ENCODE results near the gene TNFRSF1B.

TNFRSF1B gene

DNA sequence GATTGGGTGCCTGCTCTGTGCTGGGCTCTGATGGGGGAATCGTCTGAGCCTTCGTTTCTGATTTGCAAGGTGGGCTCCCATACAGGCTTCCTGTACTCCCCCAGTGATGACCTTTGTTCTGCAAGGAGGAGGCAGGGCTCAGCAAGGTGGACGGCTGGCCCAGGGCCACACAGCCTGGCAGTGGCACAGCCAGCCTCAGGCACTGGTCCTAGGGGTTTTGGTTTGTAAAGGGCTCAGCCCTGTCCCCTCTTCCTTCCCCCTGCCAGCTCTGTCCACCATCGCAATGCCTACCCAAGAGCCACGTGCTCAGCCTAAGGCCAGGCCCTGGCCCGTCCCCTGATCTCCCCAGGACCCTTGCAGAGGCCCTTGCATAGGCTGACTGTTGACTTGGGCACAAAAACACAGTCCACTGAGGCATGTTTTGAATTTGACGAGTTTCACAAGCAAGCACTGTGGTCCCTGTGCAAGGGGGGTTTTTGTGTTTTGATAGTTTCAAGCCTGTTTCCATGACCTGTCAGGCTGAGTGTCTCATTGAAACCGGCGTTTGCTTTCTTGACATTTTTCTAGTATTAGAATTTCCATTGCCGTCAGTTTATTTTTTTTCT lies 39.5 kb upstream of the TNFRSF1B start:
- TF ChIP-seq, protein P1, sequence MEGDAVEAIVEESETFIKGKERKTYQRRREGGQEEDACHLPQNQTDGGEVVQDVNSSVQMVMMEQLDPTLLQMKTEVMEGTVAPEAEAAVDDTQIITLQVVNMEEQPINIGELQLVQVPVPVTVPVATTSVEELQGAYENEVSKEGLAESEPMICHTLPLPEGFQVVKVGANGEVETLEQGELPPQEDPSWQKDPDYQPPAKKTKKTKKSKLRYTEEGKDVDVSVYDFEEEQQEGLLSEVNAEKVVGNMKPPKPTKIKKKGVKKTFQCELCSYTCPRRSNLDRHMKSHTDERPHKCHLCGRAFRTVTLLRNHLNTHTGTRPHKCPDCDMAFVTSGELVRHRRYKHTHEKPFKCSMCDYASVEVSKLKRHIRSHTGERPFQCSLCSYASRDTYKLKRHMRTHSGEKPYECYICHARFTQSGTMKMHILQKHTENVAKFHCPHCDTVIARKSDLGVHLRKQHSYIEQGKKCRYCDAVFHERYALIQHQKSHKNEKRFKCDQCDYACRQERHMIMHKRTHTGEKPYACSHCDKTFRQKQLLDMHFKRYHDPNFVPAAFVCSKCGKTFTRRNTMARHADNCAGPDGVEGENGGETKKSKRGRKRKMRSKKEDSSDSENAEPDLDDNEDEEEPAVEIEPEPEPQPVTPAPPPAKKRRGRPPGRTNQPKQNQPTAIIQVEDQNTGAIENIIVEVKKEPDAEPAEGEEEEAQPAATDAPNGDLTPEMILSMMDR (IDR thresholded peaks at IDR 0.05; ENCODE audit: insufficient read depth, low read depth, low read length, missing control alignments) = no peak
- H3K4me3 ChIP-seq (ENCODE audit: low read depth, low read length) = no peak overlapping the region

DNA sequence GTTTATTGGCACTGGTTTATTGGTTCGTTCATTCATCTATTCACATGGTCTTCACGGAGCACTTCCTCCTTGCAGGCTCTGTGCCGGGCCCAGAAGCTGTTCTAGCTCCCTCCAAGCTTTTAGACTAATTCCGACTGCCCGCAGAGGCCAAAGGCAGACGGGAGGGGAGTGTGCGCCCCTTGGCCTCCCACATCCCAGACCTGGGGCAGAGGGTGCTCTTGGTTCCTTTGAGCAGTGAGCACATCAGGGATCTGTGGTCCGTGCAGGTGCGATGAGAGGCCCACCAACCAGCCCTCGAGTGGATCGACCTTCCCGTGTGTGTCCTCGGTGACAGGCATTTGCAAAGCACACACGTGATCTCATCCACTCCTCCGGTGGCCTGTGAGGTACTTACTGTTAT lies 38.7 kb upstream of the TNFRSF1B start:
- H3K4me3 ChIP-seq (ENCODE audit: low read depth, low read length) = no peak overlapping the region
- no peak for DNase-seq (ENCODE audit: low read depth)
- TF ChIP-seq, protein P1 (IDR thresholded peaks at IDR 0.05; ENCODE audit: insufficient read depth, low read depth, low read length, missing control alignments) = no peak

More for the DNA sequence above, 39.5 kb upstream of the TNFRSF1B start:
- DNase-seq (ENCODE audit: low read depth) = no peak

DNA sequence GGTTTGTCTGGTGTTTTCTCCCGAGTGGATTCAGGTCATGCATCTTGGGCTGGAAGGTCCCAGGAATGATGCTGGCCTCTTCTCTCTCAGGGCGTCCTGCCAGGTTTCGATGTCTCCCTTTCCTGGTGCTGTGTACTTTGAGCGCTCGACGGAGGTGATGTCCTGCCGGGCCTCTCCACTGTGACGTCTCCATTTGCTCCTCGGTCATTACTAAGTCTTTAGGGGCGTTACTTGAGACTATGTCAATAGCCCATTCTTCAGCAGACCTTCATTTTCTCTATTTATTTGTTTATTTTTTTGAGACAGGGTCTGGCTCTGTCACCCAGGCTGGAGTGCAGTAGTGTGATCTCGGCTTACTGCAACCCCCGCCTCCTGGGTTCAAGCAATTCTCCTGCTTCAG lies 37.2 kb upstream of the TNFRSF1B start:
- no peak overlapping the region for H3K4me3 ChIP-seq (ENCODE audit: low read depth, low read length)
- no peak for DNase-seq (ENCODE audit: low read depth)
- TF ChIP-seq, protein P1 (IDR thresholded peaks at IDR 0.05; ENCODE audit: insufficient read depth, low read depth, low read length, missing control alignments) = no peak

DNA sequence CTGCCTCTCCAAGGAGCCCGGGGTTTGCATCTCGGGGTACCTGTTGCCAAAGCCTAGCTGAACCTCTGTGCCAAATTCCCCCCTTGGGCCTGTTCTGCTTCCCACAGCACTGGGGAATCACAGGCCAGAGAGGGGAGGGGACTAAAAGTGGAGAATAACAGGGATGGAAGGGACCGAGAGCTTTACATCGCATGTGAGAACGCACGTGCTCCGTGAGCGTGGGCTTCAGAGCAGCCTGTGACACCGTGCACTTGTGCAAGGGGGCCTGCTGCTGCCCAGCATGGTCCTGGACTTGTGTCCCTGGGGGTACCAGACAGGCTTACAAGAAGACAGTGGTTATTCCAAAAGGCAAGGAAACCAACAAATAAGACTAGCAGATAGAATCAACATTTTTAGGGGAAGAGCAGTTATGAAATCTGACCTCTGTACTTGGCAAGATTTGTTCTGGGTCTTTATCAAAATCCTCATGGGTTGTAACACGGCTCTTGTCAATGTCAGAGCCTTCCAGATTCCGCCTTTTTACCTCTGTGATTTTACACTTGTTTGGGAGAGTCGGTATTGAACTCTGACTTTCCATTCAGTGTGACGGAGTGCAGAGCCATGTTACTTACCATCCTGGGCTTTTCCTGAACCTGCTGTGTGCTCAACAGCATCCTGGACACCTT lies 36.2 kb upstream of the TNFRSF1B start:
- DNase-seq (ENCODE audit: low read depth) = no peak
- TF ChIP-seq, protein P1 (IDR thresholded peaks at IDR 0.05; ENCODE audit: insufficient read depth, low read depth, low read length, missing control alignments) = no peak

DNA sequence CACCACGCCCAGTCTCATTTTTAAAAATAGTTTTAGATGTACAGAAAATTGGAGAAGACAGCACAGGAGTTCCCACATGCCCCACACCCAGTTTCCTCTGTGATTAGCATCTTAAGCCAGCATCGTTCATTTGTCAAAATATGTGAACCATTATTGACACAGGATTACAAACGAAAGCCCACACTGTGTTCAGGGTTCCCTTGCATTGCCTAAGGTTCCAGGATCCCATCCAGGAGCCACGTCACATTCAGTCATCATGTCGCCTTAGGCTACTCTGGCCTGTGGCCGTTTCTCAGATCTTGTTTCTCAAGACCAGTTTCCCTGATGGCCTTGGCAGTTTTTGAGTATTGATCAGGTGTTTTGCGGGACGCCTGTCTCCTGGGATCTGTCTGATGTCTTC lies 34.7 kb upstream of the TNFRSF1B start:
- no peak for DNase-seq (ENCODE audit: low read depth)
- TF ChIP-seq, protein P1 (IDR thresholded peaks at IDR 0.05; ENCODE audit: insufficient read depth, low read depth, low read length, missing control alignments) = no peak
- H3K4me3 ChIP-seq (ENCODE audit: low read depth, low read length) = no peak overlapping the region

More for the DNA sequence above, 36.2 kb upstream of the TNFRSF1B start:
- no peak overlapping the region for H3K4me3 ChIP-seq (ENCODE audit: low read depth, low read length)

DNA sequence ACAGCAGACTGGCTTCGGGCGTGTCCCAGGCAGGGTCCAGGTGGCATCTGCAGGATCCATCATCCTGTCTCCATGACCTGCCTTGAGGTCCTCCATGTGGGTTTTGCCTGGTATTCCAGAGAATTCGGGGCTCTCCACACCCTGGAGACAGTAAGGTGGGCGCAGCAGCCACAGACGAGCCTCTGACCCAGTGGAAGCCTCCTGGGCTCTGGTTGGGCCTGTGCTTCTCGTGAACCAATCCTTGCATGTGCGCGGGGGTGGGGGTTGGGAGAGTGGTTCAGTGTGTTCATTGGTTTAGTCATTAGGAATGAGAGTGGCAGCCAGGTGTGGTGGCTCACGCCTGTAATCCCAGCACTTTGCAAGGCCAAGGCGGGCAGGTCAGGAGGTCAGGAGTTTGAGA lies 32.1 kb upstream of the TNFRSF1B start:
- H3K4me3 ChIP-seq (ENCODE audit: low read depth, low read length) = no peak overlapping the region
- TF ChIP-seq, protein P1 (IDR thresholded peaks at IDR 0.05; ENCODE audit: insufficient read depth, low read depth, low read length, missing control alignments) = no peak
- DNase-seq (ENCODE audit: low read depth) = no peak
